HG02885 (cell line): Measurements from ENCODE around the gene TANC1.

Experiments used
- ATAC-seq: cut with Tn5 transposase; IDR thresholded peaks from one replicate; pipeline ENCODE4 v1.9.1; 2021; ENCODE audit warnings: mild to moderate bottlenecking; ENCODE audit not compliant: unreplicated experiment, poor library complexity

TANC1 gene

GRCh38 chr2:158968396-158969161 lies at the start of gene TANC1:
Gene TANC1, plus strand, starts transcription at chr2:158968640. Its CDS starts 97,271 bp downstream, at chr2:159065911.
- ATAC-seq: peak; percentile 97

- ATAC-seq: no peak
Measured at GRCh38 chr2:158921599-158922408, 46.6 kb upstream of the TANC1 start.

- ATAC-seq: no peak
Measured at GRCh38 chr2:158922601-158923000, 45.8 kb upstream of the TANC1 start.

DNA sequence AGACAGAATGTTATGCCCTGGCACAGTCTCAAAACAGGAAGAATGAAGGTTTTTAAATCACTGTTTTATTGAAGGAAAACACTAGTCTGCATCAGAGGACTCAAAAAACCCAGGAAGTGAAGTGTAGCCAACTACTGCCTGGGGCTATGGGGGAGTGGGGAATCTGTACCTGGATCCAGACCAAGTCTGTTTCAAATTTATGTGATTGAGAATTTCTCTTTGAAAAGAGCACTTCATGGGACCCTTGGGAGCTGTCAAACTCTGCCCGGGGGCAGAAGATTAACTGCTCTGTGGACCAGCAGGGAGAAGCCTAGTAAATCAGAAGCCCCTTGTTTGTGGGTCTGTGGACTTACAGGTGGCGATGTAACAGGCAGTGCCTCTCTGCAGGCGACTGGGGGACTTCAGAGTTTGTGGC lies 45.3 kb upstream of the TANC1 start:
- ATAC-seq: no peak

- no peak for ATAC-seq
Measured at GRCh38 chr2:158923641-158924040, 44.8 kb upstream of the TANC1 start.

DNA sequence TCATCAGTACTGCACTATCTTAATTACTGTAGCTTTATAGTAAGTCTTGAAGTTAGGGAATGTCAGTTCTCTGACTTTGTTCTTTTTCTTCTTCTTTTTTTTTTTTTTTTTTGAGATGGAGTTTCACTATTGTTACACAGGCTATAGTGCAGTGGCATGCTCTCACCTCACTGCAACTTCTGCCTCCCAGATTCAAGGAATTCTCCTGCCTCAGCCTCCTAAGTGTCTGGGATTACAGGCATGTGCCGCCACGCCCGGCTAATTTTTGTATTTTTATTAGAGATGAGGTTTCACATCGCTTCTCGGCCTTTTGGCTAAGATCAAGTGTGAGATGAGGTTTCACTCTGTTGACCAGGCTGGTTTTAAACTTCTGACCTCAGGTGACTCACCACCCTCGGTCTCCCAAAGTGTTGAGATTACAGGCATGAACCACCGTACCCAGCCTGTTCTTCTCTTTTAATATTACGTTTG lies 41.9 kb upstream of the TANC1 start:
- no peak for ATAC-seq

DNA sequence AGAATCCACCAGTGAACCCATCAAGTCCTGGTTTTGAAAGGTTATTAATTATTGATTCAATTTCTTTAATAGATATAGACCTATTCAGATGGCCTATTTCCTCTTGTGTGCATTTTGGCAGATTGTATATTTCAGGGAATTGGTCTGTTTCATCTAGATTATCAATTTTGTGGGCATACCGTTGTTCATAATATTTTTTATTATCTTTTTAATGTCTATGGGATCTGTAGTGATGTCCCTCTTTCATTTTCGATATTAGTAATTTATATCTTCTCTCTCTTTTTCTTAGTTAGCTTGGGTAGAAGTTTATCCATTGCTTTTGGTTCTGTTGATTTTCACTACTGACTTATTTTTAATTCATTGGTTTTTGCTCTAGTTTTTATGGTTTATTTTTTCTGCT lies 39.9 kb upstream of the TANC1 start:
- no peak for ATAC-seq

DNA sequence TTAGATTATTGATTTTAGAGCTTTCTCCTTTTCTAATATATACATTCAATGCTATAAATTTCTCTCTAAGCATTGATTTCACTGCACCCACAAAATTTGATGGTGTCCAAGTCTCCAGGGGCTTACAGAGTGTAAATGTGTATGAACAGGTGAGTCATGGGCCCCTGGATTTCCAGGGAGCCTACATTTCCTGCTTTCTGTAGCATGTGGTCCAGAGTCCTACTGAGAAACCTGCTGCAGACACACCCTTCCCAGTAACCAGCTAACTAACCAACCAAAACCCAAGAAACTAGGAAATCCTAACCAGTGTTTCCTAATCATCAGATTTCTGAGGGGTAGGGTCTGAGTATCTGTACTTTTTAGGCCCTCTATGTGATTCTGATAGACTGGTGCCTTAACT lies 39.5 kb upstream of the TANC1 start:
- no peak for ATAC-seq

- ATAC-seq: no peak
Measured at GRCh38 chr2:158931572-158931971, 36.9 kb upstream of the TANC1 start.

DNA sequence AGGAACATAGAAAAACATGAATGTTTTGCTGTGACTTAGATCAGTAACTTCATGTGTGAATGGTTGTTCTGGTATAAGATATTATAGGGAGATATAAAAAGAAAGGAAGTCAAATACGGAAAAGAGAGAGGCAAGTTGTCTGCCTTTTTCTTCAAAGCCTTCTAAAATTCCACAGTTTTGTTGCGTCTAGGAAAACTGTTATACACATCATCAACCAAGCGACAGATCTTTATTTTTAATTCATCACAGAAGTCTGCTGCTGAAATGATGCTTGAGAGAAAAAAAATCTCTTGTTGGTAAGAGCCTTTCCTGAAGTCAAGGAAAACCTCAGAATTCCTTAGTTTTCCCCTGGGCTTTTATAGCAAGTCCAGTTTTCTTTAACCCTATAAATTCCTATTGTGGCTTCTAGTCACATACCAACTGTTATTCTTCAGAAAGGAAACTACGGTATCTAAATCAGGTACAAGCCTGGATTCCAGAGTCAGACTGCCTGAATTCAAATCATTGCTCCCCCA lies 36.3 kb upstream of the TANC1 start:
- no peak for ATAC-seq

DNA sequence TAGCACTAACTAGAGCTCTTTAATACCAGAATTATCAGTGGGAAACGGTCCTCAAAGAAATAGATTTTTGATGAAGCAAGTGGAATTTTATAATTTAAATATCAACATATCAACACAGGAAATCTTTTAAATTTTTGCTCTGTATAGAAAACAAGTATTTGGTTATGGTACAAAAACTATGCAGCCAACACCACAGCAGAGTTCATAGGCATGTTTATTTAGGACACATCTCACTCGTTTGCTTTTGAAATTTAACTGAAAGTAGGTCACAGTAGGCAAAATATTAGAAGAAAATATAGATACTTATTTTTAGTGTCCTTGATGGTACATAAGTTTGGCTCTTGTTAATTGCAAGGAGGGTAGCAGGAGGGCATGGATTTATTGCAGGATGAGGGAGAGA lies 34.3 kb upstream of the TANC1 start:
- no peak for ATAC-seq

DNA sequence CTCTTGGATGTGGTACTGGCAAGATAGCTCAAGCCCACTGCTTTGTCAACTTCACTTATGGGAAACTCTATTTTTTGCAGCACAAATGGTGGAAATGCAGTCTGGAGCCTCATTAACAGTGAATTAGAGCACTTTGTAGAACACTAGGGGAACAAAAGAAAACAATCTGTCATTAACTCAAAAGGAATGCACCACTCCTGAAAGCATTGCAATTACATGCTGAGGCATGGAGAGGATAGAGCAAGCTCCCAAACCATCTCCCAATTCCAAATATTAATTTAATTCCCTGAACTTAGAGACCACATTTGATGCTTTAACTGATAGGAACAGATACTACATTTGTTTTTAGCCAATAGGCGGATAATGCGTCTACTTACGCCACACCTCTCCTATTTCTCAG lies 32.8 kb upstream of the TANC1 start:
- ATAC-seq: no peak

DNA sequence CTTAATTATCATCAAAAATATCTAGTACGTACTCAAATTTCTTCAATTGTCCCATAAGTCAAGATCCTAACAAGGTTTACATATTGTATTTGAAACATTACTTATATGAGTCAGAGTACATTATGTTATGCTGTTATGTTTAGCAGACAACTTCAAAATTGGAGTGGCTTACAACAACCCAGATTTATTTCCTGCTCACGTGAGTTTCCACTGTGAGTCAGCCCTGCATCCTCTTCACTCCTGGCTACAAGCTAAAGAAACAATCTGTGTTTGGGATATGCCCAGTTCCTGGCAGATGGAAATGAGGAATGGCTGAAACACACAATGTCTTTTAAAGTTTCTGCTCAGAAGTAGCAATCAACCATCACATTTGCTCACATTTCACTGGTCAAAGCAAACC lies 31.5 kb upstream of the TANC1 start:
- ATAC-seq: no peak

- no peak for ATAC-seq
Measured at GRCh38 chr2:158940356-158940755, 28.1 kb upstream of the TANC1 start.

DNA sequence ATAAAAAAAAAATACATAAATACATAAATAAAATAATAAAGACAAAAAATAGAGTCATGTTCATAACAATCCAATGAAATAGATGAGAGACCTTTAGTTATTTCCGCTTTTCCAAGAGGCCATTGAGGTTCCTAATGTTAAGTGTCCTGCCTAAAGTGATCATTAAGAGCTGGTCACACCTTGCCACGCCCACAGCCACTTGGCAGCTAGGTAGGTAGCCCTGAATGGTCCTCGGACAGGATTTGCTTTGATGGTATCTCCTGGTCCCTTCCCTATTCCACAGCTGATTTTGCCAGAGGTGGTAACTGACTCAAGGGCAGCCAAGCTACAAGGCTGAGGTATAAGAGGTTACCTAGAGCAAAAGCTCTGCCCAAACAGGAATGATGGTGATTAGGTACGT lies 24.5 kb upstream of the TANC1 start:
- no peak for ATAC-seq

DNA sequence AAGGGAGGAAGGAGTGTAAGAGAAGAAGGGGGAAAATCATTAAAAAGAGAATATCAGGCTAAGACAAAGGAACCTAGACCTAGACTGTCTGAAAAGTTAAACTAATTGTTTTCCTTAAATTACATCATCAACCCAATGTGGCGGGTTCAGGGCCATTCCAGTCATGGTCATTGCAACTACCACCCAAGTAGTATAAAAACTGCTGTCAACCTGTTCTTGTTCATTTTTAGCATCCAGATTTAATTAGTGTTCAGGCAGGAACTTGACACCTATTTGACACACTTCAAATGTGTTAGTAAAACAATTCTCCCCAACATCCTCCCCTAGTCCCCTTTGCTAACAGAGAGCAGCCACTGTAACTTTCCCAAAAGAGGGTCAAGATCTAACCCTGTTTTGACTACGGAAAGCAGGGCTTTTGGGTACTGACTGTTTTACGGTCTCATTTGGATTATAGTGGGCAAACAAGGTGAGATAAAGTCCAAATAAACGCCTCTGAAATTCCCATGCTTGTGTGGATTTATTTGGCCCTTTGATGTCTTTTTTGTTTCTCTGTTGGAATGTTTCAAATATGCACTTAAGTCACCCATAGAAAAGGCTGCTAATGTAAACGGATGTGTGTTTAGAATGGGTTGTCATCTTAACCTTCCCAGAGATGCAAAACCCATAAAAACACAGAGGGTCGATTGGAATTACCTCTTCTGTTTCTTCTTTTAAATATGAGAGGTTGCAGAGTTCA lies 19.3 kb upstream of the TANC1 start:
- no peak for ATAC-seq

DNA sequence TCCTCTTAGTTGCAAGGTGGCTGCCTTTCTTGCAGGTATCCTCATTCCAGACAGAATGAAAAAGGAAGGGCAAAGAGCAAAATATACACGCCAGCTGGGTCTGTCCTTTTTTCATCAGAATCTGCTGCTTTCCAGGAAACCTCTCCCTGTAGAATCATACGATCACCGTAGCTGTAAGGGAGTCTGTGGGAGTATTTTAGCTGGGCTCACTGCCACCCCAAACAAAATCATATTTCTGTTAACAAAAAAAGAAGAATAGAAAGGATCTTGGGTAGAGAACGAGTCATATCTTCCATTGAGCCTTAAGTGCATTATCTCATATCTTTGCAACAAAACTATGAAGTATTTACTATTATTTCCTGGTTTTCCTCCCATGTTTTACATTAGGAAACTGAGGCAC lies 15.0 kb upstream of the TANC1 start:
- no peak for ATAC-seq

GRCh38 chr2:158953926-158954763 lies 14.3 kb upstream of the TANC1 start:
- ATAC-seq: no peak

DNA sequence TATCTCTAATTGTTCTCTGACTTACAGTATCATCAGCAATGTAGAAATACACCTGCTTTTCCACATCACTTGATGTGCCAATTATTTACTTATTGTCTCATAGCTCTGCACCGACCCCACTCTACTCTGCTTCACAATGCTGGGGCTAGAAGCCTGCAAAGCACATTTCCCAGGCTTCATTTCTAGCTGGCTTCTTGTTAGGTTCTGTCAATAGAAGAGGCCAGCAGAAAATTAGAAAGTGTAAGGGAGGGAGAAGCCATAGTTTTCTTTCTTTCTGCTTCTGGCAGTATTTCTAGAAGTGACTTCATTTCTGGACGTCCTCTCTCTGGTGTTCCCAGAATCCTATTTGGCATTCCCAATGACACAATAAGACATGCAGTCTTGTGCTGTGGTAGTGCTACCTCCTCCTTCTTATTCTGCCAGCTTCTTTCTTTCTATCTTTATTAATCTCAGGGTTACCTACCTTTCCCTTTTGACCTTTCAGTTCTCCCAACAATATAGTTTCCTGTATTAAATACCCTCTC lies 12.5 kb upstream of the TANC1 start:
- no peak for ATAC-seq

DNA sequence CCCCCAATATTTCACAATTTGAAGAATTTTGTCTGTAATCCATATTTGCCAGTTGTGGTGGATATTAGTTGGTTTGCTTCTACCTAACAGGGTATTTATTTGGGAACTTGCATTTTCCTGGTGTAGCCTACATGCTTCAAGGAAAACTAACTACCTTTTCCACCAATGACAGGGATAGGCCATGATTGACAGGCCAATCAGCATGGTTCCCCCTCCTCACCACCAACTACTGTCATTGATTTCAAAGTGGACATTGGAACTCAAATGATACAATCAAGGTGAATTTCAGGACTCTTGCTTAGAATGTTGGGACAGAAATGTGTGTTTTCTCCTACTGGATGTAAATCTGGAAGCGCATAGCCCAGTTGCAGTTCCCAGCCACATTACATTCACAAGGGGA lies 10.1 kb upstream of the TANC1 start:
- no peak for ATAC-seq
